HG03175 (cell line): Measurements from ENCODE around the gene SLC8A1.

Experiments used
- ATAC-seq: cut with Tn5 transposase; IDR thresholded peaks from one replicate; pipeline ENCODE4 v1.9.1; 2021; ENCODE audit warnings: mild to moderate bottlenecking, moderate library complexity; ENCODE audit not compliant: unreplicated experiment

SLC8A1 gene

GRCh38 chr2:40127146-40127545 is 324.7 kb downstream of the SLC8A1 start:
- no peak for ATAC-seq

- ATAC-seq, result no peak
These were observed 325.9 kb downstream of the SLC8A1 start for GRCh38 chr2:40126006-40126405.

DNA sequence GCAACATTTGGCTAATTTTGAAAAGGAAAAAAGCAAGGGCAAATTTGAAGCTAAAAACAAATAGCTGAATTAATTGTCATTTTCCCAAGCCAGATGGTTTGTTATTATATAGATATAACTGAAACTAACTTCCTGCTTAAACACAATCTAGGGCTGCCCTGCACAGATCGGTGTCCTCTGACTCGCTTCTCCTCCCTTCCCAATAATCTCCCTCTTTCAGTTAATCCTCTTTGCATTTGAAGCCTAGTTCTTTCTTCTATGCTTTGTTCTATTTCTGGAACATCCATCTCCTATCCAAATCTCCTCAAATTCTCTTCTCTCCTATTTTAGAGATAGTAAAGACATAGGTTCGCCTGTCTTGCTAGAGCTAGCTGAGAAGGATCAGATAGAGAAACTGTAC is 328.1 kb downstream of the SLC8A1 start:
- no peak for ATAC-seq

- no peak for ATAC-seq
These were observed 328.6 kb downstream of the SLC8A1 start for GRCh38 chr2:40123326-40123725.

DNA sequence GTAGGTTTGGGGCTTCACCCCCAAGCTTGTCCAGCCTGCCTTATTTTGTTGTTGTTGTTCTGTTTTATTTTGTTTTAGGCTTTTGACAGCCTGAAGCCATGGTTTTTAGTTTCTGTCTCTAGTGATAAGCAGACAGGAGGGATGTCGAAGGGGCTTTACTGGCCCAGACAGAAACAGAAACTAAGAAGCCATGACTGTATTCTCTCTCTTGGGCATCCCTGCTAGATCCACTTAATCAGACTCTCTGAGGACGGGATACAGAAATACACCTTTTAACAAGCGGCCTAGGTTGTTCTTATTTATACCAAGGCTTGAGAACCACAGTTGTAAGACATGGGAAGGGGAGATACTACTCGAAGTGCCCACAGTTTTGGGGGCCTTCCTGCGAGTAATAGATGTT is 330.9 kb downstream of the SLC8A1 start:
- ATAC-seq, result no peak

DNA sequence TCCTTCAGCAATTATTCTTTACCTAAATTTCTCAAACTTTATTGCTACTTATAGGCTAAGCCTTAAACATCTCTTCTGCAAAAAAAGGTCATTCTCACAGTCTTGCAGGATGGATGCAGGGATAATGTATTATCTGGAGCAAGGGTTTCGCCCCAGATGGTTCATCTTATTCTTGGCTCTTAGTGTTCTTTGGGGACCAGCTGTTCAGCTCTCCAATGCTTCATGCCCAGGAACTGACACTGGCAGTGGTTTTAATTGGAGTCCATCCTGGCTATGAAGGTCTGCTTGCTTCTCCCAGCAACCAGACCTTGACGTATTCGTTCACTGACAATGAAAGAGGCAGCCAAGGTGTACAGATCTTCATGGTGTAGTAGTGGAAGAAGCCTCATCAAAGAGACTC is 331.9 kb downstream of the SLC8A1 start:
- ATAC-seq, result no peak

- ATAC-seq, result no peak
These were observed 333.3 kb downstream of the SLC8A1 start for GRCh38 chr2:40118622-40119021.

DNA sequence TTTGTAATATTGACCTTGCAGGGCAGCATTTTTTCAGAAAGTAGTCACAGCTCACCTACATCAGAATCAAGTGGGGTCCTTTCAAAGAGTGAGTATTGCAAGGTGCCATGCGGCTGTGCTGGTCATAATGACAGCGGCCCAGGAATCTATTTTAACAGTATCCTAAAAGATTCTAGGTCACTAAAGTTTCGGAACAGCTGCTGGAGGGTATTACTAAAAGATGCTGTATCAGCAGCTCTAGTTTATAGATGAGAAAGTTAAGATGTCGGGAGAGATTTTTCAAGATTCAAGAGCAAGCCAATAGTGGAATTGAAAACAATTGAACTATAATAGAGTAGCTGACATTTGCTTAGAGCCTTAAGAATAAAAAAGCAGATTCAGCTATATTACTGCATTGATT is 336.0 kb downstream of the SLC8A1 start:
- no peak for ATAC-seq

- no peak for ATAC-seq
These were observed 336.5 kb downstream of the SLC8A1 start for GRCh38 chr2:40115348-40115747.

- ATAC-seq, result no peak
These were observed 337.9 kb downstream of the SLC8A1 start for GRCh38 chr2:40113997-40114396.

DNA sequence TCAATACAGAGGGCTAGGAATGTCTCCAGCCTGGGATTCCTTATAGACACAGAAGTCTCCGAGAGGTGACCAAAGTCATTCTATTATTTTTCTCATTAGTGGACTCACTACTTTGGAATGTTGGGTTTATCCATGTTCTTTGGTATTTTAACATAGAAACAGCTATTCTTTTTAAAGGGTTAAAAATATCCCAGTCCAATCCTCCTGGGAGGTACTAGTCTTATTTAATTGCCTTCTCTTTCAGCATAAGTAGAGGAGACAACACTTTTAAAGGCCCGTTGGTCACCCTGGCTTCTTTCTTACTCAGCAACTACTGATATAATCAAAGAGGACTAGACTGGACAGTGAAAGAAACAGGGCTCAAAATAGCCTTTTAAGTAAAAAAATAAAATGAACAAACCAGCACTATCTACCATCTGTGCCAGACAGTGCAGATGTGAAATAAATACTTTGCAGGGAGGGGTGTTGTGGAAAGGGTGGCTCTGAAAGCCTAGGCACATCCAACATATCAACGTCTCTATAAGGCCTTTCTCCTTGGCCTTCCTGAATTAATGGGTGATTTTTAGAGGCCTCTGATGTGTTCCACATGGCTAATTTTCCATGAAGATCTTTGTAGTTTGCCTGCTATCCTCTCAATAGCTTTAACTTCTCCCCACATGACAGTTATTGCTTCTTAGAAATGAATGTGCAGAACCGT is 338.5 kb downstream of the SLC8A1 start:
- no peak for ATAC-seq

DNA sequence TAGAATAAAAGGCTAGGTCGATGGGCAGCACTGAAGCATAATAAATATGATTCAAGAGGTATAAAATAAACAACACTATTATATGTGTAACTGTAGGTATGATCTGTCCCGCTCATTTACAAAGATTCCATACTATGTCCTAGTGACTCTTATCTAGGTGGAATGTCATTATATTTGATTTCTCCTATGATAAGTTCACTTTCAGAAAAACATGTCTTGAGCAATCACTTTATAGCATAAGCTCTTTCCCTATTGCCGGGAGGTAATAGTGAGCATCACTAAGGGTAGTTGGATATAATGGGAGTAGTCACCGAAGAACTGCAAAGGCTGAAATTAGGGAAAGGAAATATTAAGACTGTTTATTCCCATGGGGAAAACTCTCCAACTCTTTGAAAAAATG is 342.5 kb downstream of the SLC8A1 start:
- ATAC-seq, result no peak

DNA sequence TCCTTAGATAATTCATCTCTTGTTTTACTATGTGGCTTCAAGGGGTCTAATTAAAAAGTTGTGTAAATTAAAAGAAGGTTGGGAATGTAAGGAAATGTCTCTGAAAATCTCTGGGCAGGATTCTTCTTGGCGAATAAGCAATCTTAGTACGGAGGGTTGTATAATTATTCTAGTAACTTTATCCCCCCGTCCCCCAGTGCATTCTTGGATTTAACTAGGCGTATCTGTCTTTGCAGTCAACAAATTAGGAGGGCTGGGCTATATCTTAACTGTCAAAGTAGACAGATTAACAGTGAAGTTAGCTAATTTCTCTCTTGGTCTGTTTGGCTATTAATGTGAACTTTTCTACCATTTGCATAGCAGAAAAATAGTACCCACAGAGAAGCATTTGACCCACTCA is 343.0 kb downstream of the SLC8A1 start:
- no peak for ATAC-seq

GRCh38 chr2:40106061-40106460 is 345.8 kb downstream of the SLC8A1 start:
- ATAC-seq, result no peak

DNA sequence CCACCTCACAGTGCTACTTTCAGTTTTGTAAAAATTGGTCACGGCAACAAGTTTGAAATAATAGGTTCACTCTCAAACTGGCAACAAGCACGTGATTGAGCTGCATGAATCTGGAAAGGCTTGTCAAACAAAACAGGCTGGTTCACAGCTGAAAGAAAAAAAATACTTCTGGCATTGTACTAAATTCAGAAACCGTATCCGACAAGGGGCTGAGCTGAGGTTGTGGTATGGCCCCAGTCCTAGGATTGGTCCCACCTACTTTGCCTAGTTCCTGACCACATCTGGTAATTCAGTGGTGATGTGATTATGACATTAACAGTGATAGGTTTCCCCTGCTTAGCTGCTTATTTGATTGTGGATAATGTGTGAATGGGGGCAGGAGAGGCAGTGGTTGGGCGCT is 346.3 kb downstream of the SLC8A1 start:
- no peak for ATAC-seq

DNA sequence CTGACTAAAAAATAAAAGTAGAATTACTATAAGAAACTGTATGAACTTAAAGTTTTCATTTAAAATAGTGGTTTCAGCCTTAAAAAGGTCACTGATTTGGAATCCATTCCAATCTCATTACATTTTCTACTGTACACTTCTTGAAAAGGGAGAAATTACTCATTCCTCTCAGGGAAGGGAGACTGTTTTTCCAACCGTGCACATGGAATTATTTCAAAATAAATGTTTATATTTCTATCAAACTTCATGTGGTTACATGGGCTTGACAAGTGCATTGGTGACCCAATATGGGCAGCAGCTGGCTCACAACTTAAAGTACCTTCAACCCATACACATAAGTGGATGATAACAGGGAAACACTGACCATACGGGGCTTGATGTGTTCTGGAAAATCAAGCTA is 348.3 kb downstream of the SLC8A1 start:
- ATAC-seq, result no peak

- no peak for ATAC-seq
These were observed 348.7 kb downstream of the SLC8A1 start for GRCh38 chr2:40103163-40103562.

- no peak for ATAC-seq
These were observed 349.4 kb downstream of the SLC8A1 start for GRCh38 chr2:40102447-40102846.

- ATAC-seq, result no peak
These were observed 350.7 kb downstream of the SLC8A1 start for GRCh38 chr2:40101131-40101575.

DNA sequence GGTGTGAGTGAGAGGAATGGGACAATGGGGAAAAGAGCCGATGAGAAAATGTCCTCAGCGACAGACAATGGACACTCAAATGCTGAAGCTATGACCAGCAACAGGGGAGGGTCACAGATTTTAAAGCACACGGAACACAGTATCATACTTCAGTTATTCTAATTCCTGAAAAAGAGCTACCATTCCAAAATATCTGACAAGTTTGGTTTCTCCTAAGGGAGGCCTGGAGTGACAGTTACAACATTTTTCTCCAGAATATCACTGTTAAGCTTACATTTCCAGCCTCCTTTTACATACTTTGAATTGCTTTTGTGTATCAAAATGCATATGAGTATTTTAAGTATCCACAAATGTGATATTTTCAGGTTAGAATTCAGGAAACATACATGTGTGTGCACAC is 351.2 kb downstream of the SLC8A1 start:
- no peak for ATAC-seq

- ATAC-seq, result no peak
These were observed 353.0 kb downstream of the SLC8A1 start for GRCh38 chr2:40098786-40099470.

DNA sequence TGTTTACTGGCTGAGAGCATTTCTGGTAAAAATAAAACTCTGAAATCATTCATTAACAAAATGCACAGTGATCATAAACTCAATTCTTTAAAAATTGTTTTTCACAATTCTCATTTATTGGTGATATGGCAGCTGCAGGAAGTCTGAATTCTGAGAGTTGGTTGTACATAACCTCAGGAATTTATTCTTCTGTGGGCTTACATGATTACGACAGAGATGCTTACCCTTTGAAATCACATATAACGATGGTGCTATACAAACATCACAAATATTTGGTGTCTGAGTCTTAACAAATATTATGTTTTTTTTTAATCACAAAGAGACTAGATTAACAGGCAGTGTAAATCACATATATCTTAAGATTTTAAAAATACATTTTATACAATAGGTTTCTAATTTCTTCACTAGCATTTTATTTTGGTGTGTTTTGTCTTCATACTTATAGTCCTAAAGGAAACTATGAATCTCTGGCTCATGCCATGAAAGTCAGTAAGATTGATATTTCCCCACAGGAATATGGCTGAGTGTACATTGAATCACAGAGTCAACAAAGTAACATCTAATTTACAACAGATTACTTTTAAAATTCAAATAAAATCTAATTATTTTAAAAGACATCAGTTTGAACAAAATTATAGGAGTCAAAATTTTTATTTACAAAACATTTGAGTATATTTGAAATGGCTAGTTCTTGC is 354.1 kb downstream of the SLC8A1 start:
- no peak for ATAC-seq
